Measurements from ENCODE around the gene EXOC4.

DNA sequence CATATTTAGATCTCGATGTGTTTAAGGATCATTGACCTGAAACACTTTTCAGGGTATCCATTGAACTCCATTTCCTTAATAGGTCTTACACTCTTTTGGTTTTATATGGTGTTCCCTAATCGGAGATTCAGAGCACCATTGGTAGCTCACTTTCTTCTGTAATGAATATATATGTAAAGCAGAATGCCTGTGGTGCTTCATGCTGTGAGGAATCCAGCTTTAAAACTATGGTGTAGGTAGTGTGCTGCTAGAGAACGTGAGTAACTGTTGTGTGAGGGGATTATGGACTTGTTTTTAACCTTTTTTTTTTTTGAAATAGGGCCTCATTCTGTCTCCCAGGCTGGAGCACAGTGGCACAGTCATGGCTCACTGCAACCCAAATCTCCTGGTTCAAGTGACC lies 497.4 kb downstream of the EXOC4 start:
- TF ChIP-seq, protein P1, sequence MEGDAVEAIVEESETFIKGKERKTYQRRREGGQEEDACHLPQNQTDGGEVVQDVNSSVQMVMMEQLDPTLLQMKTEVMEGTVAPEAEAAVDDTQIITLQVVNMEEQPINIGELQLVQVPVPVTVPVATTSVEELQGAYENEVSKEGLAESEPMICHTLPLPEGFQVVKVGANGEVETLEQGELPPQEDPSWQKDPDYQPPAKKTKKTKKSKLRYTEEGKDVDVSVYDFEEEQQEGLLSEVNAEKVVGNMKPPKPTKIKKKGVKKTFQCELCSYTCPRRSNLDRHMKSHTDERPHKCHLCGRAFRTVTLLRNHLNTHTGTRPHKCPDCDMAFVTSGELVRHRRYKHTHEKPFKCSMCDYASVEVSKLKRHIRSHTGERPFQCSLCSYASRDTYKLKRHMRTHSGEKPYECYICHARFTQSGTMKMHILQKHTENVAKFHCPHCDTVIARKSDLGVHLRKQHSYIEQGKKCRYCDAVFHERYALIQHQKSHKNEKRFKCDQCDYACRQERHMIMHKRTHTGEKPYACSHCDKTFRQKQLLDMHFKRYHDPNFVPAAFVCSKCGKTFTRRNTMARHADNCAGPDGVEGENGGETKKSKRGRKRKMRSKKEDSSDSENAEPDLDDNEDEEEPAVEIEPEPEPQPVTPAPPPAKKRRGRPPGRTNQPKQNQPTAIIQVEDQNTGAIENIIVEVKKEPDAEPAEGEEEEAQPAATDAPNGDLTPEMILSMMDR (IDR thresholded peaks at IDR 0.05), result no peak
- TF ChIP-seq EP300 (IDR thresholded peaks at IDR 0.05) (no peak), POLR2A (IDR thresholded peaks at IDR 0.05) (no peak)

Data from ovary (tissue), 3 donors.